HAP-1 (cell line): ENCODE measurements around the gene TENT5A.
"Not testable (repeated sequence)": the region's sequence is repeated elsewhere in the genome, so short reads cannot be mapped to it uniquely, and the experiment has no call there.

Source experiments
- DNase-seq, 2 experiments: peaks; one replicate each; pipeline ENCODE4 v3.0.0-alpha.2; 2016 to 2020; ENCODE audit warnings: low spot score in 2 of 2
- H3K27me3 ChIP-seq: fragments of 250-450 bp; sonication (Bioruptor Pico); 2 replicates; pipeline ENCODE4 v1.5.1; 2020; ENCODE audit warnings: low read depth, mild to moderate bottlenecking, moderate library complexity
- H3K36me3 ChIP-seq: fragments of 250-450 bp; sonication (Bioruptor Pico); replicated peaks from 2 replicates; pipeline ENCODE4 v1.5.1; 2020; ENCODE audit warnings: mild to moderate bottlenecking
- H3K4me1 ChIP-seq: fragments of 250-450 bp; sonication (Bioruptor Pico); 2 replicates; pipeline ENCODE4 v1.5.1; 2020; ENCODE audit warnings: mild to moderate bottlenecking
- H3K4me3 ChIP-seq: fragments of 250-450 bp; sonication (Bioruptor Pico); 2 replicates; pipeline ENCODE4 v1.5.1; 2020; ENCODE audit warnings: mild to moderate bottlenecking, moderate library complexity
- H3K9me3 ChIP-seq: fragments of 250-450 bp; sonication (Bioruptor Pico); 2 replicates; pipeline ENCODE4 v1.5.1; 2020; ENCODE audit warnings: mild to moderate bottlenecking, moderate library complexity
- in situ Hi-C: fragments of 300-500 bp; cut with MboI; formaldehyde crosslinking; loops from 3 replicates; pipeline ENCODE4 v1.14.3; 2020; ENCODE audit warnings: low sequenced_read_pairs, inconsistent platforms, mixed read lengths

The TENT5A gene

GRCh38 chr6:81751388-81752083 is 945 bp downstream of the TENT5A start:
- peak in 1 of 2 experiments; percentile 33 for DNase-seq
- in situ Hi-C loops, result no loop called here
- H3K4me1 ChIP-seq, result no peaks in the 10 kb centered on the region; the same call in 1 of the 2 replicates
- peak overlapping the region; percentile 55 for H3K4me3 ChIP-seq
- H3K9me3 ChIP-seq, result no peaks in the 10 kb centered on the region
- peaks cover 3% of the 10 kb centered on the region for H3K27me3 ChIP-seq
- no peaks in the 10 kb centered on the region for H3K36me3 ChIP-seq

- in situ Hi-C loops, result no loop called here
- H3K27me3 ChIP-seq, result peaks cover 3% of the 10 kb centered on the region
- no peak for DNase-seq
- no peaks in the 10 kb centered on the region for H3K9me3 ChIP-seq
- no peaks in the 10 kb centered on the region; the same call in 1 of the 2 replicates for H3K4me1 ChIP-seq
- peak overlapping the region; percentile 55 for H3K4me3 ChIP-seq
- H3K36me3 ChIP-seq, result no peaks in the 10 kb centered on the region
These were observed 1.6 kb downstream of the TENT5A start for GRCh38 chr6:81750681-81751387.

GRCh38 chr6:81750200-81750599 is 2.3 kb downstream of the TENT5A start:
- no peaks in the 10 kb centered on the region for H3K9me3 ChIP-seq
- no peak overlapping the region for H3K4me3 ChIP-seq
- in situ Hi-C loops, result no loop called here
- no peaks in the 10 kb centered on the region; the same call in 1 of the 2 replicates for H3K4me1 ChIP-seq
- H3K27me3 ChIP-seq, result peaks cover 3% of the 10 kb centered on the region
- no peak for DNase-seq
- H3K36me3 ChIP-seq, result no peaks in the 10 kb centered on the region

GRCh38 chr6:81749707-81750106 is 2.8 kb downstream of the TENT5A start:
- Histone ChIP-seq H3K27me3 (peaks cover 3% of the 10 kb centered on the region), H3K4me1 (no peaks in the 10 kb centered on the region; the same call in 1 of the 2 replicates), H3K36me3 (no peaks in the 10 kb centered on the region), H3K4me3 (no peak overlapping the region), H3K9me3 (no peaks in the 10 kb centered on the region)
- no peak for DNase-seq
- in situ Hi-C loops, result no loop called here

GRCh38 chr6:81748994-81749393 is 3.5 kb downstream of the TENT5A start:
- H3K4me1 ChIP-seq, result no peaks in the 10 kb centered on the region
- H3K4me3 ChIP-seq, result no peak overlapping the region
- in situ Hi-C loops, result no loop called here
- DNase-seq, result no peak
- H3K36me3 ChIP-seq, result no peaks in the 10 kb centered on the region
- H3K9me3 ChIP-seq, result no peaks in the 10 kb centered on the region
- peaks cover 3% of the 10 kb centered on the region; the same call in 1 of the 2 replicates for H3K27me3 ChIP-seq

GRCh38 chr6:81747327-81747726 is 5.2 kb downstream of the TENT5A start:
- no peaks in the 10 kb centered on the region for H3K4me1 ChIP-seq
- H3K4me3 ChIP-seq, result no peak overlapping the region
- H3K9me3 ChIP-seq, result no peaks in the 10 kb centered on the region
- H3K27me3 ChIP-seq, result peaks cover 3% of the 10 kb centered on the region; the same call in 1 of the 2 replicates
- no peak for DNase-seq
- H3K36me3 ChIP-seq, result no peaks in the 10 kb centered on the region
- in situ Hi-C loops, result no loop called here

GRCh38 chr6:81744131-81744530 is 8.3 kb downstream of the TENT5A start:
- in situ Hi-C loops, result no loop called here
- DNase-seq, result no peak

GRCh38 chr6:81743649-81744048 is 8.8 kb downstream of the TENT5A start:
- no peaks in the 10 kb centered on the region for H3K9me3 ChIP-seq
- in situ Hi-C loops, result no loop called here
- H3K27me3 ChIP-seq, result no peaks in the 10 kb centered on the region
- no peaks in the 10 kb centered on the region for H3K4me1 ChIP-seq
- H3K36me3 ChIP-seq, result no peaks in the 10 kb centered on the region
- no peak overlapping the region for H3K4me3 ChIP-seq
- no peak for DNase-seq

More at GRCh38 chr6:81744131-81744530, 8.3 kb downstream of the TENT5A start:
- H3K27me3 ChIP-seq, result no peaks in the 10 kb centered on the region
- H3K4me1 ChIP-seq, result no peaks in the 10 kb centered on the region
- no peaks in the 10 kb centered on the region for H3K36me3 ChIP-seq
- no peaks in the 10 kb centered on the region for H3K9me3 ChIP-seq
- H3K4me3 ChIP-seq, result no peak overlapping the region

GRCh38 chr6:81741689-81742088 is 10.8 kb downstream of the TENT5A start:
- H3K4me3 ChIP-seq, result no peak overlapping the region
- H3K9me3 ChIP-seq, result no peaks in the 10 kb centered on the region
- DNase-seq, result no peak
- no peaks in the 10 kb centered on the region for H3K27me3 ChIP-seq
- in situ Hi-C loops, result no loop called here
- no peaks in the 10 kb centered on the region for H3K4me1 ChIP-seq
- no peaks in the 10 kb centered on the region for H3K36me3 ChIP-seq

- H3K27me3 ChIP-seq, H3K9me3 ChIP-seq, in situ Hi-C loops, H3K36me3 ChIP-seq, H3K4me1 ChIP-seq, DNase-seq, H3K4me3 ChIP-seq: not testable (repeated sequence)
These were observed 11.9 kb downstream of the TENT5A start for GRCh38 chr6:81740591-81740990.

- in situ Hi-C loops, result no loop called here
- H3K4me1 ChIP-seq, result no peaks in the 10 kb centered on the region
- H3K27me3 ChIP-seq, result no peaks in the 10 kb centered on the region
- DNase-seq, result no peak
- H3K36me3 ChIP-seq, result no peaks in the 10 kb centered on the region
- H3K4me3 ChIP-seq, result no peak overlapping the region
- H3K9me3 ChIP-seq, result no peaks in the 10 kb centered on the region
These were observed 13.0 kb downstream of the TENT5A start for GRCh38 chr6:81739230-81740195.

- H3K4me1 ChIP-seq, result no peaks in the 10 kb centered on the region
- no peaks in the 10 kb centered on the region for H3K36me3 ChIP-seq
- H3K9me3 ChIP-seq, result no peaks in the 10 kb centered on the region
- no peaks in the 10 kb centered on the region for H3K27me3 ChIP-seq
- no peak for DNase-seq
- in situ Hi-C loops, result no loop called here
- H3K4me3 ChIP-seq, result no peak overlapping the region
These were observed 16.1 kb downstream of the TENT5A start for GRCh38 chr6:81736428-81736827.

- no peak overlapping the region for H3K4me3 ChIP-seq
- H3K9me3 ChIP-seq, result no peaks in the 10 kb centered on the region
- H3K27me3 ChIP-seq, result no peaks in the 10 kb centered on the region
- H3K4me1 ChIP-seq, result no peaks in the 10 kb centered on the region
- in situ Hi-C loops, result no loop called here
- no peak for DNase-seq
- no peaks in the 10 kb centered on the region for H3K36me3 ChIP-seq
These were observed 16.6 kb downstream of the TENT5A start for GRCh38 chr6:81735756-81736380.
